Neural crest cell (in vitro differentiated cells): ENCODE data around the gene TLE3. TPM values are rescaled to one million over a fixed set of nuclear protein-coding genes. Genes with fewer than 3 reads are reported as not detected.

ENCODE experiments used
- DNase-seq: peaks from one replicate; pipeline ENCODE4 v3.0.0; 2021; ENCODE audit warnings: low read depth, mixed read lengths, low spot score
- H3K27ac Mint-ChIP-seq: one replicate; pipeline ENCODE4 v1.8.0; 2021; ENCODE audit warnings: mild to moderate bottlenecking, mixed read lengths; ENCODE audit not compliant: unreplicated experiment
- H3K27me3 Mint-ChIP-seq: 2 replicates; pipeline ENCODE4 v1.8.0; 2021; ENCODE audit warnings: low read depth, mild to moderate bottlenecking, mixed read lengths
- H3K36me3 Mint-ChIP-seq: 2 replicates; pipeline ENCODE4 v1.8.0; 2021; ENCODE audit warnings: low read depth, mild to moderate bottlenecking, mixed read lengths
- H3K4me1 Mint-ChIP-seq: 2 replicates; pipeline ENCODE4 v1.8.0; 2021; ENCODE audit warnings: mixed read lengths
- H3K4me3 Mint-ChIP-seq: one replicate; pipeline ENCODE4 v1.8.0; 2021; ENCODE audit warnings: mild to moderate bottlenecking, mixed read lengths
- H3K9me3 Mint-ChIP-seq: 2 replicates; pipeline ENCODE4 v1.8.0; 2021; ENCODE audit warnings: mixed read lengths
- microRNA-seq: library from miRNA; unstranded; fragments of <30 nt; microRNA quantifications from one replicate; pipeline ENCODE4, GENCODE V29; 2020
- total RNA-seq: library from RNA; stranded (reverse); gene quantifications from 2 replicates; pipeline ENCODE4 v1.2.1, GENCODE V29; 2021
- TF ChIP-seq, protein P1 (sequence below): fragments of 200-600 bp; sonication (generic); conservative IDR thresholded peaks from 2 replicates; pipeline ENCODE4 v1.5.0; 2021; ENCODE audit warnings: antibody characterized with exemption, mild to moderate bottlenecking

The TLE3 gene
- total RNA-seq, 1 donor from 2014 or later, result 89.9 TPM

DNA sequence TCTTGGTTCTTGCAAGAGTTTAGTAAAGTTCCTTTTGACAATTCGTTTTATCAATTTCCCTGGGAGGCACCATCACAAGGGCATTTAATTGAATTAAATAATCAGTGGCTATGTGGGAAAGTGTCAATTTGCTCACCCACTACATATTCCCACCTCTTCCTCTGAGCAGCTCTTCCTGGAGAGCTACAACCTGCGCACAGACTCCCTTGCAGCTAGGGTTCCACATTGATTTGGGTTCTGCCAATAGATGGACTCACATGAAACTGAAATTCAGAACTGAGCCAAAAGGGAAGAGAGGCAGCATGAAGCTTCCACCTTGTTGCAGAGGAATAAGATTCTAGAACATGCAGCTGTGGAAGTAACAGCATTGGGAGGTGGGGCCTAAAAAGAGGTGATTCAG is 94.8 kb downstream of the TLE3 start:
- Mint-ChIP-seq H3K27ac (no peak overlapping the region), H3K27me3 (peaks cover 5% of the 10 kb centered on the region), H3K4me3 (no peak overlapping the region), H3K4me1 (no peaks in the 10 kb centered on the region), H3K9me3 (peaks cover 6% of the 10 kb centered on the region), H3K36me3 (peaks cover 8% of the 10 kb centered on the region)
- TF ChIP-seq, protein P1, sequence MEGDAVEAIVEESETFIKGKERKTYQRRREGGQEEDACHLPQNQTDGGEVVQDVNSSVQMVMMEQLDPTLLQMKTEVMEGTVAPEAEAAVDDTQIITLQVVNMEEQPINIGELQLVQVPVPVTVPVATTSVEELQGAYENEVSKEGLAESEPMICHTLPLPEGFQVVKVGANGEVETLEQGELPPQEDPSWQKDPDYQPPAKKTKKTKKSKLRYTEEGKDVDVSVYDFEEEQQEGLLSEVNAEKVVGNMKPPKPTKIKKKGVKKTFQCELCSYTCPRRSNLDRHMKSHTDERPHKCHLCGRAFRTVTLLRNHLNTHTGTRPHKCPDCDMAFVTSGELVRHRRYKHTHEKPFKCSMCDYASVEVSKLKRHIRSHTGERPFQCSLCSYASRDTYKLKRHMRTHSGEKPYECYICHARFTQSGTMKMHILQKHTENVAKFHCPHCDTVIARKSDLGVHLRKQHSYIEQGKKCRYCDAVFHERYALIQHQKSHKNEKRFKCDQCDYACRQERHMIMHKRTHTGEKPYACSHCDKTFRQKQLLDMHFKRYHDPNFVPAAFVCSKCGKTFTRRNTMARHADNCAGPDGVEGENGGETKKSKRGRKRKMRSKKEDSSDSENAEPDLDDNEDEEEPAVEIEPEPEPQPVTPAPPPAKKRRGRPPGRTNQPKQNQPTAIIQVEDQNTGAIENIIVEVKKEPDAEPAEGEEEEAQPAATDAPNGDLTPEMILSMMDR, result no peak
- no peak for DNase-seq

GRCh38 chr15:70001859-70002258 is 95.9 kb downstream of the TLE3 start:
- Mint-ChIP-seq H3K36me3 (peaks cover 8% of the 10 kb centered on the region), H3K9me3 (peaks cover 6% of the 10 kb centered on the region), H3K27ac (no peak overlapping the region), H3K4me1 (peaks cover 1% of the 10 kb centered on the region), H3K27me3 (peaks cover 5% of the 10 kb centered on the region), H3K4me3 (no peak overlapping the region)
- DNase-seq, result no peak
- TF ChIP-seq, protein P1, result no peak

DNA sequence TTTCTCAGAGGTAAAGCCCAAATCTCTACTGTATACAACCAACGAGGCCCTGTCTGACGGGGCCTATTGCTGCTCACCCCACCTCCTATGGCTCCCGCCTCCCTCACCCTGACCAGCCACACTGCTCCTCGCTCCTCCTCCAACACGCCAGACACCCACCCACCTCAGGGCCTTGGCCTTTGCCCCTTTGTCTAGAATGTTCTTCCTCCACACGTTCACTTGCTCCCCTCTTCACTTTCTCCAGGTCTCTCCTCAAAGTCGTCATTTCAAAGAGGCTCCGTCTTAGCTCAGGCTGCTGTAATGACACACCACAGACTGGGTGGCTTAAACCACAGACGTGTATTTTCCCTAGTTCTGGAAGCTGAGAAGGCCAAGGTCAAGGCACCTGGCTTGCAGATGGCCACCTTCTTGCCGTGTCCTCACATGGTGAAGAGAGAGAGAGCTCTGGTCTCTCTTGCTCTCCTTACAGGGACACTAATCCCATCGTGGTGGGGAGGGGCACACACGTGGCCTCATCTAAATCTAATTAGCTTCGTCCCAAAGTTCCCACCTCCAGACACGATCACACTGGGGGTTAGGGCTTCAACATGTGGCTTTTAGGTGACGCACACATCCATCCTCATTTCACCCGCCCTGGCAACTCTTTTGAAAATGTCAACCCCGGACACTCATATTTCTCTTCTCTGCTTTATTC is 98.2 kb downstream of the TLE3 start:
- TF ChIP-seq, protein P1, result no peak
- Mint-ChIP-seq H3K27me3 (peaks cover 6% of the 10 kb centered on the region), H3K4me1 (peaks cover 10% of the 10 kb centered on the region), H3K36me3 (peaks cover 8% of the 10 kb centered on the region), H3K9me3 (peaks cover 6% of the 10 kb centered on the region), H3K4me3 (no peak overlapping the region), H3K27ac (peak overlapping the region; percentile 5)
- DNase-seq, result no peak

- Mint-ChIP-seq H3K36me3 (peaks cover 8% of the 10 kb centered on the region), H3K27me3 (peaks cover 10% of the 10 kb centered on the region), H3K4me1 (peaks cover 10% of the 10 kb centered on the region), H3K27ac (peak overlapping the region; percentile 5), H3K4me3 (no peak overlapping the region), H3K9me3 (peaks cover 6% of the 10 kb centered on the region)
- DNase-seq, result no peak
- TF ChIP-seq, protein P1, result no peak
Observed at GRCh38 chr15:69998541-69999391, 99.0 kb downstream of the TLE3 start.

- H3K27me3 Mint-ChIP-seq, result peaks cover 13% of the 10 kb centered on the region
- DNase-seq, result no peak
- peaks cover under 1% of the 10 kb centered on the region for H3K9me3 Mint-ChIP-seq
- peaks cover 2% of the 10 kb centered on the region for H3K36me3 Mint-ChIP-seq
- peaks cover 10% of the 10 kb centered on the region for H3K4me1 Mint-ChIP-seq
- H3K4me3 Mint-ChIP-seq, result no peak overlapping the region
- H3K27ac Mint-ChIP-seq, result no peak overlapping the region
- TF ChIP-seq, protein P1, result no peak
Observed at GRCh38 chr15:69997813-69998212, 99.9 kb downstream of the TLE3 start.

Small RNAs within 50 kb of the gene (microRNA-seq; reads per million reads assigned to microRNA genes)
- gene MIR629, result 879 reads per million, percentile 80 among the genes with 10 or more reads in this experiment
